Fibroblast of skin of back (primary cell): Measurements from ENCODE around the gene ST6GAL2.

Experiments
- DNase-seq: peaks from one replicate; pipeline ENCODE4 v3.0.0-alpha.2; 2013

The ST6GAL2 gene

GRCh38 chr2:106827158-106827557 is 58.8 kb downstream of the ST6GAL2 start:
- peak; percentile 49 for DNase-seq

- DNase-seq = peak; percentile 56
Observed at GRCh38 chr2:106825161-106825560, 60.8 kb downstream of the ST6GAL2 start.

GRCh38 chr2:106816974-106817373 is 69.0 kb downstream of the ST6GAL2 start:
- DNase-seq = no peak

GRCh38 chr2:106812841-106813240 is 73.1 kb downstream of the ST6GAL2 start:
- no peak for DNase-seq

- peak; percentile 93 for DNase-seq
Observed at GRCh38 chr2:106812383-106812782, 73.6 kb downstream of the ST6GAL2 start.

- no peak for DNase-seq
Observed at GRCh38 chr2:106805716-106806115, 80.3 kb downstream of the ST6GAL2 start.

GRCh38 chr2:106804161-106804560 is 81.8 kb downstream of the ST6GAL2 start:
- DNase-seq = no peak

GRCh38 chr2:106800976-106801655 is 84.9 kb downstream of the ST6GAL2 start:
- DNase-seq = no peak

GRCh38 chr2:106800180-106800579 is 85.8 kb downstream of the ST6GAL2 start:
- DNase-seq = no peak

- no peak for DNase-seq
Observed at GRCh38 chr2:106798826-106799552, 87.0 kb downstream of the ST6GAL2 start.

- DNase-seq = no peak
Observed at GRCh38 chr2:106797494-106797893, 88.5 kb downstream of the ST6GAL2 start.

- DNase-seq = no peak
Observed at GRCh38 chr2:106792671-106793070, 93.3 kb downstream of the ST6GAL2 start.

- DNase-seq = no peak
Observed at GRCh38 chr2:106789185-106789584, 96.8 kb downstream of the ST6GAL2 start.

GRCh38 chr2:106782681-106783080 is 103.3 kb downstream of the ST6GAL2 start:
- peak; percentile 39 for DNase-seq

- DNase-seq = no peak
Observed at GRCh38 chr2:106781196-106781595, 104.8 kb downstream of the ST6GAL2 start.

- DNase-seq = no peak
Observed at GRCh38 chr2:106771811-106772210, 114.2 kb downstream of the ST6GAL2 start.

- DNase-seq = no peak
Observed at GRCh38 chr2:106770986-106771385, 115.0 kb downstream of the ST6GAL2 start.

- DNase-seq = no peak
Observed at GRCh38 chr2:106764614-106765013, 121.4 kb downstream of the ST6GAL2 start.

GRCh38 chr2:106759966-106760365 is 126.0 kb downstream of the ST6GAL2 start:
- no peak for DNase-seq

- no peak for DNase-seq
Observed at GRCh38 chr2:106758901-106759497, 127.0 kb downstream of the ST6GAL2 start.
